GM03348 (cell line): Measurements from ENCODE around the gene POLD3.
"Not testable (repeated sequence)": the region's sequence is repeated elsewhere in the genome, so short reads cannot be mapped to it uniquely, and the experiment has no call there.

Source experiments
- DNase-seq: peaks from one replicate; pipeline ENCODE4 v3.0.0; 2012; ENCODE audit warnings: low spot score

The POLD3 gene

GRCh38 chr11:74583024-74583624, 9.3 kb upstream of the POLD3 start:
- DNase-seq: no peak

- DNase-seq: not testable (repeated sequence)
Observed at GRCh38 chr11:74590492-74590891, 1.9 kb upstream of the POLD3 start.

GRCh38 chr11:74592063-74592440, 330 bp upstream of the POLD3 start:
- peak; percentile 25 for DNase-seq

- no peak for DNase-seq
Observed at GRCh38 chr11:74593463-74593862, 1.1 kb downstream of the POLD3 start.

- DNase-seq: no peak
Observed at GRCh38 chr11:74602637-74603556, 10.5 kb downstream of the POLD3 start.

- DNase-seq: no peak
Observed at GRCh38 chr11:74603845-74604244, 11.5 kb downstream of the POLD3 start.

- no peak for DNase-seq
Observed at GRCh38 chr11:74604311-74604710, 11.9 kb downstream of the POLD3 start.

- no peak for DNase-seq
Observed at GRCh38 chr11:74605403-74605802, 13.0 kb downstream of the POLD3 start.

GRCh38 chr11:74608431-74608830, 16.0 kb downstream of the POLD3 start:
- DNase-seq: no peak

GRCh38 chr11:74611369-74611861, 19.0 kb downstream of the POLD3 start:
- DNase-seq: peak; percentile 73

GRCh38 chr11:74612877-74613276, 20.5 kb downstream of the POLD3 start:
- DNase-seq: no peak

- DNase-seq: no peak
Observed at GRCh38 chr11:74615311-74615710, 22.9 kb downstream of the POLD3 start.

- DNase-seq: no peak
Observed at GRCh38 chr11:74615988-74616387, 23.6 kb downstream of the POLD3 start.

- peak; percentile 39 for DNase-seq
Observed at GRCh38 chr11:74620531-74620930, 28.1 kb downstream of the POLD3 start.

GRCh38 chr11:74626130-74626529, 33.7 kb downstream of the POLD3 start:
- no peak for DNase-seq

- no peak for DNase-seq
Observed at GRCh38 chr11:74626604-74627003, 34.2 kb downstream of the POLD3 start.

- DNase-seq: no peak
Observed at GRCh38 chr11:74627381-74627780, 35.0 kb downstream of the POLD3 start.

GRCh38 chr11:74630043-74630442, 37.7 kb downstream of the POLD3 start:
- no peak for DNase-seq

- DNase-seq: no peak
Observed at GRCh38 chr11:74633406-74634393, 41.3 kb downstream of the POLD3 start.

- DNase-seq: peak; percentile 33
Observed at GRCh38 chr11:74634537-74634936, 42.2 kb downstream of the POLD3 start.

GRCh38 chr11:74636630-74637184, 44.3 kb downstream of the POLD3 start:
- peak; percentile 67 for DNase-seq

GRCh38 chr11:74637700-74638099, 45.3 kb downstream of the POLD3 start:
- no peak for DNase-seq
